WERI-Rb-1 (cell line): ENCODE results near the gene C2orf49.

ENCODE experiments used
- DNase-seq: peaks from one replicate; pipeline ENCODE4 v3.0.0-alpha.2; 2020
- H3K27ac ChIP-seq: fragments of 250-450 bp; sonication (Bioruptor Pico); 2 replicates; pipeline ENCODE4 v1.5.1; 2020; ENCODE audit warnings: mild to moderate bottlenecking, moderate library complexity
- H3K27me3 ChIP-seq: fragments of 250-450 bp; sonication (Bioruptor Pico); 2 replicates; pipeline ENCODE4 v1.5.1; 2021; ENCODE audit warnings: mild to moderate bottlenecking, low read depth, moderate library complexity; ENCODE audit not compliant: insufficient read depth, severe bottlenecking
- H3K36me3 ChIP-seq: fragments of 250-450 bp; sonication (Bioruptor Pico); 2 replicates; pipeline ENCODE4 v1.5.1; 2020; ENCODE audit warnings: mild to moderate bottlenecking, moderate library complexity
- H3K4me3 ChIP-seq: 2 replicates; pipeline ENCODE4 v1.5.1; 2011; ENCODE audit warnings: low read depth, mild to moderate bottlenecking, control low read depth, low read length
- H3K9me3 ChIP-seq: fragments of 250-450 bp; sonication (Bioruptor Pico); 2 replicates; pipeline ENCODE4 v1.5.1; 2021; ENCODE audit warnings: mild to moderate bottlenecking, moderate library complexity; ENCODE audit not compliant: severe bottlenecking
- CTCF ChIP-seq: IDR thresholded peaks from 2 replicates; pipeline ENCODE4 v1.5.1; 2011; ENCODE audit warnings: low read depth, mild to moderate bottlenecking, control low read depth, inconsistent platforms, low read length

The C2orf49 gene

GRCh38 chr2:105378276-105378840 is 41.0 kb downstream of the C2orf49 start:
- H3K27ac ChIP-seq, result no peak overlapping the region
- no peaks in the 10 kb centered on the region for H3K27me3 ChIP-seq
- H3K9me3 ChIP-seq, result no peaks in the 10 kb centered on the region
- no peaks in the 10 kb centered on the region for H3K36me3 ChIP-seq
- no peak overlapping the region for H3K4me3 ChIP-seq
- TF ChIP-seq CTCF, result no peak
- no peak for DNase-seq

GRCh38 chr2:105378921-105379383 is 41.6 kb downstream of the C2orf49 start:
- H3K36me3 ChIP-seq, result peaks cover 3% of the 10 kb centered on the region; the same call in 1 of the 2 replicates
- H3K9me3 ChIP-seq, result no peaks in the 10 kb centered on the region
- no peak overlapping the region for H3K4me3 ChIP-seq
- H3K27me3 ChIP-seq, result no peaks in the 10 kb centered on the region
- H3K27ac ChIP-seq, result no peak overlapping the region
- DNase-seq, result no peak
- no peak for TF ChIP-seq CTCF

GRCh38 chr2:105379741-105380186 is 42.4 kb downstream of the C2orf49 start:
- H3K4me3 ChIP-seq, result no peak overlapping the region
- no peak overlapping the region for H3K27ac ChIP-seq
- DNase-seq, result no peak
- no peak for TF ChIP-seq CTCF
- no peaks in the 10 kb centered on the region for H3K9me3 ChIP-seq
- peaks cover 11% of the 10 kb centered on the region for H3K36me3 ChIP-seq
- H3K27me3 ChIP-seq, result no peaks in the 10 kb centered on the region

- Histone ChIP-seq H3K4me3 (no peak overlapping the region), H3K36me3 (peaks cover 19% of the 10 kb centered on the region), H3K27me3 (no peaks in the 10 kb centered on the region), H3K27ac (no peak overlapping the region), H3K9me3 (no peaks in the 10 kb centered on the region)
- DNase-seq, result no peak
- no peak for TF ChIP-seq CTCF
Observed at GRCh38 chr2:105380432-105381100, 43.2 kb downstream of the C2orf49 start.

GRCh38 chr2:105381101-105381668 is 43.8 kb downstream of the C2orf49 start:
- no peak for TF ChIP-seq CTCF
- H3K4me3 ChIP-seq, result no peak overlapping the region
- H3K9me3 ChIP-seq, result no peaks in the 10 kb centered on the region
- H3K27ac ChIP-seq, result no peak overlapping the region
- DNase-seq, result no peak
- peaks cover 25% of the 10 kb centered on the region for H3K36me3 ChIP-seq
- no peaks in the 10 kb centered on the region for H3K27me3 ChIP-seq
